C4-2B (cell line): ENCODE results near the gene SLC29A2.

Source experiments
- ZFX ChIP-seq: fragments of 450-650 bp; IDR thresholded peaks from 2 replicates; pipeline ENCODE4 v1.6.1; 2017
- TF ChIP-seq, protein P1 (sequence below): fragments of 450-650 bp; conservative IDR thresholded peaks from 2 replicates; pipeline ENCODE4 v1.5.1; 2017; ENCODE audit warnings: mild to moderate bottlenecking

DNA sequence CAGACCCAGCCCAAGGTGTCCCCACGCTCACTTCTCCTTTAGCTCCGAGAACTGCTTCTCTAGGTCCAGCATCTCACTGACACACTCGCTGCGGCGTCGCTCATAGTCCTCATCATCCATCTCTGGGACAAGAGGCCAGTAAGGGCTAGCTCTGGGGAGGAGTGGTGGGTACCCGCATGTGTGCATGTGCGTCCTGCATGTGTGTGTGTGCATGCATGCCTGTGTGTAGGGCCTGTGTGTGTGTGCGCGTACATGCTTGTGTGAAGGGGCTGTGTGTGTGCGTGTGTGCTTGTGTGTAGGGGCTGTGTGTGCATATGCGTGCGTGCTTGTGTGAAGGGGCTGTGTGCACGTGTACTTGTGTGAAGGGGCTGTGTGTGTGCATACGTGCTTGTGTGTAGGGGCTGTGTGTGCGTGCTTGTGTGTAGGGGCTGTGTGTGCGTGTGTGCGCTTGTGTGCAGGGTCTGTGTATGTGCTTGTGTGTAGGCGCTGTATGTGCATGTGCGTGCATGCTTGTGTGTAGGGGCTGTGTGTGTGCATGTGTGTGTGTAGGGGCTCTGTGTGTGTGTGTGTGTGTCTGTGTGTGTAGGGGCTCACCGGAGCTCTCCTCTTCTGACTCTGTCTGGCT lies 29.9 kb downstream of the SLC29A2 start:
- TF ChIP-seq, protein P1, sequence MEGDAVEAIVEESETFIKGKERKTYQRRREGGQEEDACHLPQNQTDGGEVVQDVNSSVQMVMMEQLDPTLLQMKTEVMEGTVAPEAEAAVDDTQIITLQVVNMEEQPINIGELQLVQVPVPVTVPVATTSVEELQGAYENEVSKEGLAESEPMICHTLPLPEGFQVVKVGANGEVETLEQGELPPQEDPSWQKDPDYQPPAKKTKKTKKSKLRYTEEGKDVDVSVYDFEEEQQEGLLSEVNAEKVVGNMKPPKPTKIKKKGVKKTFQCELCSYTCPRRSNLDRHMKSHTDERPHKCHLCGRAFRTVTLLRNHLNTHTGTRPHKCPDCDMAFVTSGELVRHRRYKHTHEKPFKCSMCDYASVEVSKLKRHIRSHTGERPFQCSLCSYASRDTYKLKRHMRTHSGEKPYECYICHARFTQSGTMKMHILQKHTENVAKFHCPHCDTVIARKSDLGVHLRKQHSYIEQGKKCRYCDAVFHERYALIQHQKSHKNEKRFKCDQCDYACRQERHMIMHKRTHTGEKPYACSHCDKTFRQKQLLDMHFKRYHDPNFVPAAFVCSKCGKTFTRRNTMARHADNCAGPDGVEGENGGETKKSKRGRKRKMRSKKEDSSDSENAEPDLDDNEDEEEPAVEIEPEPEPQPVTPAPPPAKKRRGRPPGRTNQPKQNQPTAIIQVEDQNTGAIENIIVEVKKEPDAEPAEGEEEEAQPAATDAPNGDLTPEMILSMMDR = no peak
- no peak for TF ChIP-seq ZFX
